ENCODE measurements around the gene ELOVL1.

The ELOVL1 gene

DNA sequence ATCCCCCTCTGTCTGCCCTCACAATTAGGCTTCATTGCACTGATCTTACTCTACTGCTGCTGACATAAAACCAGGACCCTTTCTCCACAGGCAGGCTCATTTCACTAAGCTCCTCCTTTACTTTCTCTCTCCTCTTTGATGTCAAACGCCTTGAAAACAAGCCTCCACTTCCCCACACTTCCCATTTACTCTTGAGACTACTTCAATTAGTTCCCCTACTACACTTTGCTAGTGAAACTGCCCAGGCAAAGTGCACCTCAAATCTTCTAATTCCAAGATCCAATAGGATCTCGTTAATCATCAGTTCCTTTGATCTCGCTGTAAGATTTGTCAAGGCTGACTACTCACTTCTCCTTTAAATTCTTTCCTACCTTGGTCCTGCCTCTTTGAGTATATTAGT lies 14.9 kb downstream of the ELOVL1 start:
- DNase-seq = no peak

- no peak for DNase-seq
Observed at GRCh38 chr1:43352351-43352705, 15.5 kb downstream of the ELOVL1 start.

DNA sequence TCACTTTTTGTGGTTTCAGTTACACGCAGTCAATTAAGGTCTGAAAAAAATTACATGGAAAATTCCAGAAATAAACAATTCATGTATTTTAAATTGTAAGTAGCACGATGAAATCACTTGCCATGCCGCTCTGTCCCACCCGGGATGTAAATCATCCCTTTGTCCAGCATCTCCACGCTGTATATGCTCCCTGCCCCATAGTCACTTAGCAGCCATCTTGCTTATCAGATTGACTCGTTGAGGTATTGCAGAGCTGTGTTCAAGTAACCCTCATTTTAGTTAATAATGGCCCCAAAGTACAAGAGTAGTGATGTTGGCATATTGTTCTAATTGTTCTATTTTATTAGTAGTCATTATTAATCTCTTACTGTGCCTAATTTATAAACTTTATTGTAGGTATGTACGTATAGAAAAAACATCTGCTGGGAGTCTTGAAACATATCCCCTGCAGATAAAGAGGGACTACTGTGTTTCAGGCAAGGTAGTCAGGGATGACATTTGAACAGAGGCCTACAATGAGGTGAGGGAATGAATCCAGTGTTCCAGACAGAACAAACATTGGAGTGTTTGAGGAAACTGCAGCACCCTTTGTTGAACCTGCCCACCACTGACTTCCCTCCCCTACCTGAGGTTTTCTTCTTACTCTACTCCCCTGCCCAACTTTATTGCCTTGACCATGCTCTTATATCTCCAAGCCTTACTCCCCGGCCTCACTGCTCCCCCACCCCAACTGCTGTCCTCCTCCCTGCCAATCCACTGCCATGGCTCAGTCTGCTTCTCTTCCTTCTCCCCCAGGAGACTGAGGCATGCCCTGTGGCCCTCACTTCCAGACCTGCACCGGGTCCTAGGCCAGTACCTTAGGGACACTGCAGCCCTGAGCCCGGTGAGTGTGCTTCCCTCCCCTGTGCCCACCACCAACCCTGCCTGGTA lies 16.1 kb downstream of the ELOVL1 start:
- DNase-seq = no peak

- DNase-seq = no peak
Observed at GRCh38 chr1:43350976-43351375, 16.8 kb downstream of the ELOVL1 start.

DNA sequence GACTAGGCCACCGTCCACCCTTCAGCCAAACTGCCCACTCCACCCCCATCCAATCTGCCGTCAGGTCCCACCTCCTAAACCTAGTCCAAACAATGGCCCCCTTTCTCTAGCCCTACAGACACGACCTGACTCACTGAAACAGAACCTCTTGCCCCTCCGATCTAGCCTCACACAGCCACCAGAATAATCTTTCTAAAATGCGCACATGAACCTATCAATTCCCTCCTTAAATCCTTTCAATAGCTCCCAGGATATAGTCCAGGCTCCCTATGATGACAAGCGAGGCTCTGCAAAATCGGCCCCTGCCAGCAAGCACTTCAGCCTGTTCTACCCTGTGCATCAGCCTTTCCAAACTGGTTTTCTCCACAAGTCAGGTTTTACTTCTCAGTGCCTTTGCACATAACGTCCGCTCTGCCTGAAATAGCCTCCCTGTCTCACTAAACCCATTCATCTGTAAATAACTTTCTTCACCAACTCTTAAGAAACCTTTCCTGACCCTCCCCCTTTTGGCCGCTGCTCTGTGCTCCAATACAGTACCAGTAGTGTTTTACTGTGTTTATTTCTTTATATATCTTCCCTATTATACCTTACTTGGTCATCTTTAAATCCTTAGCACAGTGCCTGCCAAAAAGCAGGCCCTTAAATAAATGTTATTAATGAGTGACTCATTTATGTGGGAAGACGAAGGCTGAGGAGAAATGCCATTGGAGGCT lies 18.1 kb downstream of the ELOVL1 start:
- DNase-seq = no peak

GRCh38 chr1:43348809-43349593 lies 18.8 kb downstream of the ELOVL1 start:
- DNase-seq = no peak

DNA sequence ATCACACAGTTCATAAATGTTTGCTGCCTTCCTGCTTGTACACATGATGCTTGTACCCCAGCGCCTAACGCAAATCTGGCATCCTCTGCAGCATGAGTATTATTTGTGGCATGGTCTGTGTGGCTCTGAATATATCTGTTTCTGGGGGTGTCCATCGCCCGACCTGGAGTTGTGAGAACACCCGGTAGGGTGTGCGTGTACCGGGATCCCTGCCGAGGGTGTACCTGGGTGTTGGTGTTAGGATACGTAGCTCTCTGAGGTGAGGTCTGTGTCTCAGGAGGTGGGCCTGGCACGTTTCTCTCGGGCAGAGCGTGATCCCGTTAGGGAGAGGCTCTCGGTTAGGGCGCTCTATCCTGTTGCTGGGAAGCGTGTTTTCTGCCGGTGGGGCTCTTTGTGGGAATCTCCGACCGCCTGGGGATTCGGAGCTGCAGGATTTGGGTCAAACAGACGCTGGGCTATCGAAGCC lies 19.4 kb downstream of the ELOVL1 start:
- DNase-seq = no peak

GRCh38 chr1:43346636-43347035 lies 21.2 kb downstream of the ELOVL1 start:
- no peak for DNase-seq

DNA sequence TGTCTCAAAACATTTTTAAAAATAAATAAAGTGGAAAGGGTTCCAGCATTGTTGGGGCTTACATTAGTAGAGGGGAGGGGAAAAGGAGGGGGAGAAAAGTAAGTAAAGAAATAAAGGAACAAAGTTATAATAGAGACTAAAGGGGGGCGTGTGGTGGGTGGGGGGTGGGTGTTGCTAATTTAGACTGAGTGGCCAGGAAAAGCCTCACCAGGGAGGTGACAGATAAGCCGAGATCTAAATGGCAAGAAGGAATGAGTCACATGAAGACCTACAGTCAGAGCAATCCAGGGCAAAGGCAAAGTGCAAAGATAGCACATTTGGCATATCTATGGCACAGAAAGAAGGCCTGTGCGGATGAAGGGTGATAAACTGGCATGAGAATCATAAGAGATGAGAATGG lies 22.7 kb downstream of the ELOVL1 start:
- DNase-seq = no peak

DNA sequence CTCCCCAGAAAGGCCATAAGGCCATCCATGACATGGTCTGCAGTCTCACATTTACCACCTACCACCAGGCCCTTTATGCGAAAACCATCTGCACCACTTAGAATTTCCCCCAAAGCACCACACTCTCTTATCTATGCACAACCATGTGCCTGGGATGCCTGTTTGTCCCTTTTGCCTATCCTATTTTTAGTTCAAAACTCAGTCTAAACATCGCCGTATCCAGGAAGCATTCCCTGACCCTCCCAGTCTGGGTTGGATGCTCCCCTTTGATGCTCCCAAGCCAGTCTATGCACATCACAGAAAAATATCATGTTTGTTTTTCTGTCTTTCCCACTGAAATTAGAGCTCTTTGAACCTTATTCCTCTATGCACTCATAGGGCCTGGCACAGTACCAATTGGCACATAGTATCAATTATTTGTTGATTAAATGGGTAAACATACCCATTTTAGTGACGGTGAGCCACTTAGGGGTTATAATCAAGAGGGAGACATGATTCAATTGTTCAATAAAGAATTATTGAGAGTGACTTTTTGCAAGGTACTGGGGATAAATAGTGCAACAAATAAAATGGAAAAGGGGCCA lies 23.5 kb downstream of the ELOVL1 start:
- DNase-seq = no peak

DNA sequence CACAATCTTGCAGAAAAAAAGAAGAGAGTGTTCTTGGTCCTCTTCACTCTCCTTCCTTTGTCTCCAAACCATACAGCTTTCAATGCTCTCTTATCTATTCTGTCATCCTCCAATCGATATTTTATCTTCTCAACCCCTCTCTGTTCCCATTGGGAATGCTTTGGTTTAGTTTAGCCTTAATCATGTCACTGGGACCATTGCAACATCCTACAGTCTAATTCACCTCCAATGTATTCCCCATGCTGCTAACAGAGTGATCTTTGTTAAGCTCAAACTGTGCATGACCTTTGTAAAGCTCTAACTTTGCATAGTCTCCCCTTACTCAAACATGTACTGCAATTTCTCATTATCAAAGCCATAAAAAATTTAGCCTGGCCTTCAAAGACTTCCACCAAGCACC lies 27.3 kb downstream of the ELOVL1 start:
- DNase-seq = no peak

- DNase-seq = no peak
Observed at GRCh38 chr1:43339584-43340232, 28.1 kb downstream of the ELOVL1 start.

- DNase-seq = no peak
Observed at GRCh38 chr1:43338001-43338400, 29.8 kb downstream of the ELOVL1 start.

GRCh38 chr1:43337588-43337987 lies 30.2 kb downstream of the ELOVL1 start, which contains the start of gene MPL:
Gene MPL, plus strand, starts transcription at chr1:43337818. Its CDS starts 31 bp downstream, at chr1:43337849.
- no peak for DNase-seq

DNA sequence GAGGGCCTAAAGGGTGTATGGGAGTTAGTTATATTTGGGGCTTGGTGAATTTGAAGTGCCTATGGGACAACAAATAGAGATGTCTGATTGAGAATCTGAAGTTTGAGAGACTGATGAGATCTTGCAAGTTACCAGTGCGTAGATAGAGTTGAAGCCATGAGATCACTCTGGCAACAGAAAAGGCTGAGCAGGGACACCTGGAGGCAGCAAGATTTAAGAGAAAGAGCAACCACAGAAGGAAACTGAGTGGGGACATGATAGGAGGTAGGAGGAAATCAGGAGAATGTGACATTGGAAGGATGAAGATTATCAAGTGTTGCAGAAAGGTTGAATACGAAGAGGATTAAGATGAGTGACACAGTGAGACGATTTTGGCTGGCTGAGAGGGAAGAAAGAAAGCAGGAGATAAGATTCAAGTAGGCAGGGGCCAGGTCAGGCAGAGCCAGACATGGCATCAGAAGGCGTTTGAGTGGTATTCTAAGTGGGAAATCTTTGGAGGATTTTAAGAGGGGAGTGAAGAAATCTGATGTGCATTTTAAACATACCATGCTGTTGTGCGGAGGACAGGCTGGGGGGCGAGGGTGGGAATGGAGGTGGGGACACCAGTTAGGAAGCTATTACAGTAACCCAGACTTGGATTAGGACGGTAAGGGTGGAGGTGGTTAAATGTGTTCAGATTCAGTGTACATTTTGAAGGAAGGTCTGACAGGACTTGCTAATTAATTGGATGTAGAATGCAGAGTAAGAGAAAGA lies 33.2 kb downstream of the ELOVL1 start:
- DNase-seq = no peak

DNA sequence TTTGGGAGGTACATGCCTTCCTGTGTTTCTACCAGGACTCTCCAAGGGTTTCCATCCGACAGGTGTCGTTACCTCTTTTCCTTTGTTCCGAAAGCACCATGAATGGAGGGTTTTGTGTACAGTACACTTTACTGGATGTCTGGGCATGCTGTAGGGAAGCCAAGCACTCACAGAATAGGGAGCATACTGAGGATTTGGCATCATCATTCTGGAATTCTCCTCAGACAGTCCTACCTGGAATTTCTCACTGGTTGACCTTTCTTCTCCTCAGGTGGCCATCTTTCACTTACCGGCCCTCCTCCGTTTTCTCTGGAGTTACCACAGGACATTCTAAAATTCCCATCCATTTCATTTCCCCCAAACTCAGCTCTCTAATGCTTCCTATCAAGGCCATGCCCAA lies 36.1 kb downstream of the ELOVL1 start:
- no peak for DNase-seq

DNA sequence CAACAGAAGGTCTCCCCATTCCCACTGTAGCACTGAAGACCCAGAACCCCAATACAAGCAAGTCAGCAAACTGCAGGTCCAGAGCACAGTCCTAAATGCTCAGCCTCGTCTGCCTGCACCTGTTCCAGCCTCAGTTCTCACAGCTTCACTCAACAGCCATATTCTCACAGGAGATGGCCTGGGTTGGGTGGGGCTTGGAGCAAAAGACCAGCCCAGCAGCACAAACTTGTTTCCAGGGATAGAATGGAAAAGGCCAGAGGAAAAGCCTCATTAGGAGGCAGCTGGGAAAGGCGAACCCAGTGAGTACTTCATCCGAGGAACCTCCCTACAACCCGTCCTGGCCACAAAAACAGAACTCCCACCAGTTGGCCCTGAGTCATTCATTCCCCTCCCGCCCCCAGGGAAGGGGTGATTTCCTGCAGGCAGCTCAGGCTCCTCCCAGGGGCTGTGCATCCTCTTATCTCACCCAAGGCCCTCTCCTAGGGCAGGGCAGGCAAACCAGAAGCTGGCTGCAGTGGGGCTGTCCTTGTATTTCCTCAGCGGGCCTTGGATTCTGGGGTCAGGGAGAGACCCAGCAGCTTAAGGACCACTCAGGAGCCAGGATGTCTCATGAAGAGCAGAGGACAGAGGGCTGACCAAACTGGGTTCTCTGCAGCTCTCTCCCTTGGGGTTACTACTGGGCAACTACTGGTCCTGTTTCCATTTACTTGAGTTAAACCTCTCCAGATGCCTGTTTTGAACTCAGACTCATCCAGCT lies 37.6 kb downstream of the ELOVL1 start:
- no peak for DNase-seq

DNA sequence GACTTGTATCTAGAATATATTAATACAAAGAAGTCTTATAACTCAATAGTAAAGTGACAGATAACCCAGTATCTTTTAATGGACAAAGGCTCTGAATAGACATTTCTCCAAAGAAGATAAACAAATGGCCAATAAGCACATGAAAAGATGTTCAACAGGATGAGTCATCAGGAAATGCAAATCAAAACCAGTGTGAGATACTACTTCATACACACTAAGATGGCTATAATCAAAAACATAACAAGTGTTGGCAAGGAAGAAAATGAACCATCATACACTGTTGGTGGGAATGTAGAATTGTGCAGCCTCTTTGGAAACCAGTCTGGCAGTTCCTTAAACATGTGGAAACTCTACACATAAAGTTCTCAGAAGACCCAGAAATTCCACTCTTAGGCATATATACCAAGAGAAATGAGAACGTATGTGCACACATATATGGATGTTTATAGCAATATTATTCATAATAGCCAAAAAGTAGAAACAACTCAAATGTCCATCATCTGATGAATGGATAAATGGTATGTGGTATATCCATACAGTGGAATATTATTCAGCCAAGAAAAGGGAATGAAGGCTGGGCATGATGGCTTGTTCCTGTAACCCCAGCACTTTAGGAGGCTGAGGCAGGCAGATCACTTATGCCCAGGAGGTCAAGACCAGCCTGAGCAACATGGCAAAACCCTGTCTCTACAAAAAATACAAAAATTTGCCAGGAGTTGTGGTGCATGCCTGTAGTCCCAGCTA lies 40.1 kb downstream of the ELOVL1 start:
- DNase-seq = no peak

DNA sequence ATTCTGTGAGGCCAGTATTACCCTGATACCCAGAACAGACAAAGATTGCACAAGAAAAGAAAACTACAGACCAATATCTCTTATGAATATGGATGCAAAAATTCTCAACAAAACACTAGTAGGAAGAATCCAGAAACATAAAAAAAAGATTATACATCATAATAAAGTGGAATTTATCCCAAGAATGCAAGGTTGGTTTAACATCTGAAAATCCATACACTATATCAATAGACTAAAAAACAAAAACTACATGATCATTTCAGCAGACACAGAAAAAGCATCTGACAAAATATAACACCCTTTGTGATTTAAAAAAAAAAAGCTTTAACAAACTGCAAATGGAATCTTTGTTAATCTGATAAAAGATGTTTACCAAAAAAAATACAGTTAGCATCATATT lies 42.4 kb downstream of the ELOVL1 start:
- no peak for DNase-seq

- no peak for DNase-seq
Observed at GRCh38 chr1:43324810-43325209, 43.0 kb downstream of the ELOVL1 start.

Data from NCI-H1694 treated with DMSO at 0.1 percent for 48 hours (cell line).